GM21360 (cell line): ENCODE data around the gene TNNT1.

Experiments used
- ATAC-seq: cut with Tn5 transposase; IDR thresholded peaks from one replicate; pipeline ENCODE4 v1.9.1; 2021; ENCODE audit warnings: mild to moderate bottlenecking, moderate library complexity; ENCODE audit not compliant: unreplicated experiment

The TNNT1 gene

DNA sequence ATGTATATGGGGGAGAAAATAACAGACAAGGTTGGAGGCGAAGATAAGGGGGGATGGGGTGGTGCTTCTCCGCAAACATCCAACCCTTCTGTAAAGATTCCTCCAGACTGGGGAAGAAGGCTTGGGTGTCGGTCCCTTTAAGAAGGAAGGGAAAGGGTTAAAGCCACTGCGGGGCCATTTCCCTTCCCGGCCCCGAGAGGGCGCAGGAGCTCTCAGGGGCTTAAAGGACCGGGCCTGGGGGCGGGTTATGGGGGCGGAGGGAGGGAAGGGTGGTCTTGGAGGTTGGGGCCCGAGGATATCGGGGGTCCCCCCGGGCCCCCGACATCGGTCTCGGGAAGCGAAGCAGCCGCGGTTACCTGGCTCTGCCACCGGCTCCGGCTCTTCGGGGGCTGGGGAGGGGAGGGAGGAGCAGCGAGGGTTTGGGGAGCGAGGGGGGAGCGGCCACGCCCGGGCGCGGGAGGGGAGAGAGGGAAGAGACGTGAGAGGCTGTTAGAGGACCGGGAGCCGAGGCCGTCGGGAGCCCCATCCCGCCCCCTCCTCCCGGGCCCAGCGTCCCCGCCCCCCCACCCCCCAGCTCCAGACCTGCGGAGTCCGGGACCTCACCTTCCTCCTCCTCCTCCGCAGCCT lies 2.8 kb downstream of the TNNT1 start:
- no peak for ATAC-seq

GRCh38 chr19:55145232-55145631 lies 3.8 kb downstream of the TNNT1 start:
- ATAC-seq: no peak

- no peak for ATAC-seq
These were observed 7.3 kb downstream of the TNNT1 start for GRCh38 chr19:55141696-55142095.

DNA sequence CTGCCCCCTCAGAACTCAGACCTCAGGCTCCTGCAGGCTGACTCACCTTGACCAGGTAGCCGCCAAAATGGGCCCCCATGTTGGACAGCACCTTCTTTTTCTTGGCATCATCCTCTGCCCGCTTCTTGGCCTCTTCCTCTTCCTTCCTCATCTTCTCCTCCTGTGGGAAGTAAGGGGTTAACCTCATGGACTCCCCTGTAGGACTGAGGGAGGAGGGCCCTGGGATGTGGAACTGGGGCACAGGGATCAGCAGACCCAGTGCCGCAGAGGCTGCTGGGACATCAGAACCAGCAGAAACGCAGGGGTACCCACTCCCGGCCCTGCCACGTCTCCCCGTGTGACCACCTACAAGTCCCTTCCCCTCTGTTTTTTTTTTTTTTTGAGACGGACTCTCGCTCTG lies 11.1 kb downstream of the TNNT1 start:
- no peak for ATAC-seq

DNA sequence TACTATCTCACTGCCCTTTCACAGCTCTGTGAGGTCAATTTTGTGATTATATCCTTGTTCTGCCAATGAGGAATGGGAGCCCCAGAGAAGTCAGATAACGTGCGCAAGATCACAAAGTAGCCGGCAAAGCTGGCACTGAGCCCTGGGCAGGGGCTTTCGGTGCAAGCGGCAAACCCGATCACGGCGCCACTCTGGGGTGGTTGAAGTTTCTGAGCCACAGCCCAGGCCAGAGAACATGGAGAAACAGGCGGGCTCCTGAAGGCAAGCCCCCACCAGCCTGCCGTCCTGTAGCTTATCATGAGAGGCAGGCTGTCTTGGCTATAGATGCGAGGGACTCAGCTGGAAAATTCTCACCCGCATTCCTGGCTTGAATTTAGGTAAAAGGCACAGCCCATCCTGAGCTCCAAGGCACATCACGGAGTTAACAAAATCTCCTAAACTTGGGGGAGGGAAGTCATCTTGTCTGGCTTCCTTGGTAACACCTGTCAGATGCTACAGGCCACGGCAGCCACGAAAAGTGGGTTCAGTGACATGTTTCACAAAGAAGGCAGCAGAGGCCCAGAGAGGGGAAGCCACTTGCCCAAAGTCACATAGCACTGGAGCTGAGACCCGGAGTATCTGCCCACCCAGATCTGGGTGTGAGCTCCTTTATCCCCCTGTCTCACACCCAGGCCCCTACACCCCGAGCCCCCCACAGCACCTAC lies 12.5 kb downstream of the TNNT1 start:
- no peak for ATAC-seq

- no peak for ATAC-seq
These were observed 14.3 kb downstream of the TNNT1 start for GRCh38 chr19:55134736-55135135.

DNA sequence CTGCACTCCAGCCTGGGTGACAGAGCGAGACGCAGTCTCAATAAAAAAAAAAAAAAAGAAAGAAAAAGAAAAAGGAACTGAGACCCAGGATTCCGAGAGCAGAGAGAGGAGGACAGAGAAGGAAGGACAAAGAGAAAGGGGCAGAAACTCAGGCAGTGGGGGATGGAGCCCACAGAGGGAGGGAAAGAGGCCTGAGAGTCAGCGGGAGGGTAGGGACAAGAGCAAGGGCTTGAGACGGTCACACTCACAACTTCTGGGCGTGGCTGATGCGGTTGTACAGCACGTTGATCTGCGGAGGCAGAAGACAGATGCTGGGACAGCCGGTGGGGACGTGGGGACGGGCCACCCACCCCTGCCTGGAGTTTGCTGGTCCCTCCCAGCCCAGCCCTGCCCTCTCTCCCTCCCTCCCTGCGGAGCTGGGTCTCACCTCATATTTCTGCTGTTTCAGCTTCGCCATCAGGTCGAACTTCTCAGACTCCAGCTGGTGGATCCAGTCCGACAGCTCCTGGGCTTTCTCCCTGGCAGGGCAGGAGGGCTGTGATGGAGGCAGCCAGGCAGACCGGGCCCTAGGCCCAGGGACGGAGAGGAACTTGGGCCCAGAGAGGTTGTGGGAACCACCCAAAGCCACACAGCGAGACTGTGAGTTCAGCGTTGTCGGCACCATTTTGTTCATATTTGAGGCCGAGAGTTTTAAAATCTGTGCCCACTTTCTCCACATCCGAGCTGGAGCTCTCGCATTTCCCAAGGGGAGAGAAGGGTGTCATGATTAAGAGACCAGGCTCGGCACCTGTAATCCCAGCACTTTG lies 15.2 kb downstream of the TNNT1 start:
- no peak for ATAC-seq

DNA sequence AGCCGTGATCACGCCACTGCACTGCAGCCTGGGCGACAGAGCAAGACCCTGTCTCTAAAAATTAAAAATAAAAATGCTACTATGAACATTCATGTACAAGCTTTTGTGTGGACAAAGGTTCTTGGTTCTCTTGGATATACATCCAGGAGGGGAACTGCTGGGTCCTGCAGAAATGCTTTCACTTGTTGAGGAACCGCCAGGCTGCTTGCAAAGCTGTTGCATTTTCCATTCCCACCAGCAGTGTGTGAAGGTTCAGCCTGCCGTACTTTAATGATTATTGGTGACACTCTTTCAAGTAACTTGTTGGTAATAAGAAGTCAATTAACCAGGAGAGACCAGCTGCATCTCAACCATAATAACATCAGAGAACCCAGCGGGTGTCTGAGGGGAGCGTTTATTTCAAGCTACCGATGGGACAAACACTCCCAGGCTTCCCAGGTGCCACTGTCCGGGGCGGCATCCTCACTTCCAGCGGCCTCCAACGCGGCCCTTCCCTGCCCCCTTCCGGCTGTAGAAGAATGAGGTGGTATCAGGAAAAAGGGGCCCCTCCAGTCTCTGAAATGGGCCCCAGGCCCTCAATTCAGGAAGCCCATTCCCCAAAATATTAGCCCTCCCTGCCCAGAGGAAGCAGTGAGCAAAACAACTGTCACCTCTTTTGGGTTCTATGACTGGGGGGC lies 16.4 kb downstream of the TNNT1 start:
- no peak for ATAC-seq

GRCh38 chr19:55131421-55131820 lies 17.6 kb downstream of the TNNT1 start:
- ATAC-seq: no peak

DNA sequence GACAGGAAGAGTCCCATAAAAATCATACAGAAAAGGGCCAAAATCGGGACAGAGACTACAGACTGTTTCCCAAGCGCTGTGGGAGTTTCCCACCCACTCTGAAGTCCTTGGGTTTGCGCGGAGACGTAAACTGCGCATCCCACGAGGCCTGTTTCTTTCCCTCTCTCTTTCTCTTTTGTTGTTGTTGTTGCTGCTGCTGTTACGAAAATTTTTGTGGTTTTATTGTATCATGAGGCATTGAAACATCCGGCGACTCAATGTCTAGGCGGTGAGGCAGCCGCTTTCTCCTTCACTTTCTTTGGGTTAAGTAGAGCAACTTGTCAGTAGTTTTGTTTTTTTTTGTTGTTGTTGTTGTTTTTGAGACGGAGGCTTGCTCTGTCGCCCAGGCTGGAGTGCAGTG lies 30.0 kb downstream of the TNNT1 start:
- no peak for ATAC-seq

GRCh38 chr19:55118401-55118991 lies 30.5 kb downstream of the TNNT1 start:
- no peak for ATAC-seq

- peak; percentile 79 for ATAC-seq
These were observed 31.2 kb downstream of the TNNT1 start for GRCh38 chr19:55117663-55118391.

GRCh38 chr19:55116859-55117662 lies 31.9 kb downstream of the TNNT1 start, which contains the start of gene PPP1R12C:
Gene PPP1R12C (minus strand): TSS chr19:55117637. CDS start chr19:55117543, 94 bp downstream.
- peak; percentile 4 for ATAC-seq

DNA sequence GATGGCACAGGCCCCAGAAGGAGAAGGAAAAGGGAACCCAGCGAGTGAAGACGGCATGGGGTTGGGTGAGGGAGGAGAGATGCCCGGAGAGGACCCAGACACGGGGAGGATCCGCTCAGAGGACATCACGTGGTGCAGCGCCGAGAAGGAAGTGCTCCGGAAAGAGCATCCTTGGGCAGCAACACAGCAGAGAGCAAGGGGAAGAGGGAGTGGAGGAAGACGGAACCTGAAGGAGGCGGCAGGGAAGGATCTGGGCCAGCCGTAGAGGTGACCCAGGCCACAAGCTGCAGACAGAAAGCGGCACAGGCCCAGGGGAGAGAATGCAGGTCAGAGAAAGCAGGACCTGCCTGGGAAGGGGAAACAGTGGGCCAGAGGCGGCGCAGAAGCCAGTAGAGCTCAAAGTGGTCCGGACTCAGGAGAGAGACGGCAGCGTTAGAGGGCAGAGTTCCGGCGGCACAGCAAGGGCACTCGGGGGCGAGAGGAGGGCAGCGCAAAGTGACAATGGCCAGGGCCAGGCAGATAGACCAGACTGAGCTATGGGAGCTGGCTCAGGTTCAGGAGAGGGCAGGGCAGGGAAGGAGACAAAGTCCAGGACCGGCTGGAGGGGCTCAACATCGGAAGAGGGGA lies 32.7 kb downstream of the TNNT1 start:
- no peak for ATAC-seq

DNA sequence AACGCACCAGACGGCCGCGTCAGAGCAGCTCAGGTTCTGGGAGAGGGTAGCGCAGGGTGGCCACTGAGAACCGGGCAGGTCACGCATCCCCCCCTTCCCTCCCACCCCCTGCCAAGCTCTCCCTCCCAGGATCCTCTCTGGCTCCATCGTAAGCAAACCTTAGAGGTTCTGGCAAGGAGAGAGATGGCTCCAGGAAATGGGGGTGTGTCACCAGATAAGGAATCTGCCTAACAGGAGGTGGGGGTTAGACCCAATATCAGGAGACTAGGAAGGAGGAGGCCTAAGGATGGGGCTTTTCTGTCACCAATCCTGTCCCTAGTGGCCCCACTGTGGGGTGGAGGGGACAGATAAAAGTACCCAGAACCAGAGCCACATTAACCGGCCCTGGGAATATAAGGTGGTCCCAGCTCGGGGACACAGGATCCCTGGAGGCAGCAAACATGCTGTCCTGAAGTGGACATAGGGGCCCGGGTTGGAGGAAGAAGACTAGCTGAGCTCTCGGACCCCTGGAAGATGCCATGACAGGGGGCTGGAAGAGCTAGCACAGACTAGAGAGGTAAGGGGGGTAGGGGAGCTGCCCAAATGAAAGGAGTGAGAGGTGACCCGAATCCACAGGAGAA lies 33.5 kb downstream of the TNNT1 start:
- no peak for ATAC-seq

- ATAC-seq: no peak
These were observed 34.4 kb downstream of the TNNT1 start for GRCh38 chr19:55114566-55115145.

DNA sequence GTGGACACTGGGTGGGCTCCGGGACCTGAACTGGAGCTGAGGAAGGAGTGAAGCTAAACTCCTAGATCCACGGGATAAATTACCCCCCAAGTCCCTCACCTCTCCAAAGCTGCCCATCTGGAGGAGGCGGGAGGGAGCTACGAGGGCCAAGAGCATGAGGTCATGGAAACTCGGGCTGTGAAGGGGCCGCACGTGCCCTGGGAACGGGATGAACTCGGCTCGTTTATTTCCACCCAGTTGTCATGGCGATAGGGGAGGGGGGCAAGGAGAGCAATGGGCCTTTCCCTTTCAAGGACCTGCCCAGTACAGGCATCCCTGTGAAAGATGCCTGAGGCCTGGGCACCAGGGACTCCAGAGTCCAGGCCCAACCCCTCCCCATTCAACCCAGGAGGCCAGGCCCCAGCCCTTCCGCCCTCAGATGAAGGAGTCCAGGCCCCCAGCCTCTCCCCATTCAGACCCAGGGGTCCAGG lies 35.4 kb downstream of the TNNT1 start:
- no peak for ATAC-seq
